ENCODE data around the gene MSANTD2. TPM values are rescaled to one million over a fixed set of nuclear protein-coding genes. Genes with fewer than 3 reads are reported as not detected.
A peak's percentile ranks its signal among the peaks of the same experiment; 100 is the strongest.

Gene MSANTD2
- total RNA-seq, 6 experiments from 2014 or later = 2.6 to 4.7 (median 3.6) TPM

GRCh38 chr11:124766156-124766555 is 34.0 kb downstream of the MSANTD2 start:
- no peaks in the 10 kb centered on the region for H3K9me3 ChIP-seq
- no peak for ATAC-seq
- WGBS (ENCODE audit: insufficient coverage, low coverage, low lambda C conversion rate, missing lambda C conversion rate) = 73% methylated on average over 2 of the region's 2 CpGs
- H3K4me3 ChIP-seq = no peak overlapping the region
- H3K36me3 ChIP-seq = peaks cover 0 to 14% (median 0%) of the 10 kb centered on the region in 4 donors
- no peak overlapping the region for H3K27ac ChIP-seq
- intact Hi-C loops (cut with DNase I) = no loop called here
- TF ChIP-seq POLR2A (IDR thresholded peaks at IDR 0.05) (no peak), CTCF (IDR thresholded peaks at IDR 0.05) (no peak)
- no peak for DNase-seq
- peaks cover 0 to 6% of the 10 kb centered on the region in 2 donors for H3K27me3 ChIP-seq
- H3K4me1 ChIP-seq = peaks cover 0 to 12% (median 3%) of the 10 kb centered on the region in 4 donors

- intact Hi-C loops (cut with DNase I) = loop anchor here (5.0 kb wide), 1 partner anchor 91 kb away; the partner anchor contains the start of genes SIAE (in 2 of the 2) and SPA17 (in 2 of the 2)
- TF ChIP-seq POLR2A (IDR thresholded peaks at IDR 0.05) (no peak), CTCF (IDR thresholded peaks at IDR 0.05) (peak; percentile 67 to 73 (median 70))
- Histone ChIP-seq H3K9me3 (no peaks in the 10 kb centered on the region), H3K27me3 (peaks cover 0 to 25% of the 10 kb centered on the region in 2 donors), H3K36me3 (peaks cover 0 to 14% (median 0%) of the 10 kb centered on the region in 4 donors), H3K4me1 (peaks cover 0 to 26% (median 5%) of the 10 kb centered on the region in 4 donors), H3K4me3 (peak overlapping the region; percentile 53 to 55 (median 54)), H3K27ac (peak overlapping the region in 2 of 3 donors; percentile 29 to 53)
- 4% methylated on average over 20 of the region's 21 CpGs for WGBS (ENCODE audit: insufficient coverage, low coverage, low lambda C conversion rate, missing lambda C conversion rate)
- DNase-seq (peak; percentile 82 to 88 (median 85)), ATAC-seq (peak; percentile 46 to 68 (median 55))
Measured at GRCh38 chr11:124763156-124763947, 36.9 kb downstream of the MSANTD2 start.

- Histone ChIP-seq H3K4me3 (peak overlapping the region; percentile 53 to 55 (median 54)), H3K9me3 (no peaks in the 10 kb centered on the region), H3K27me3 (peaks cover 0 to 25% of the 10 kb centered on the region in 2 donors), H3K27ac (peak overlapping the region; percentile 29 to 53 (median 36)), H3K4me1 (peaks cover 0 to 29% (median 5%) of the 10 kb centered on the region in 4 donors), H3K36me3 (peaks cover 0 to 14% (median 0%) of the 10 kb centered on the region in 4 donors)
- TF ChIP-seq POLR2A (IDR thresholded peaks at IDR 0.05) (no peak), CTCF (IDR thresholded peaks at IDR 0.05) (no peak)
- ATAC-seq (peak in 3 of 4 donors; percentile 4 to 16 (median 6)), DNase-seq (no peak)
- 0% methylated on average over 16 of the region's 45 CpGs for WGBS (ENCODE audit: insufficient coverage, low coverage, low lambda C conversion rate, missing lambda C conversion rate)
- intact Hi-C loops (cut with DNase I) = loop anchor here (5.0 kb wide), 1 partner anchor 90 kb away; the partner anchor contains the start of genes SIAE (in 2 of the 2) and SPA17 (in 2 of the 2)
Measured at GRCh38 chr11:124762624-124763155, 37.5 kb downstream of the MSANTD2 start.

DNA sequence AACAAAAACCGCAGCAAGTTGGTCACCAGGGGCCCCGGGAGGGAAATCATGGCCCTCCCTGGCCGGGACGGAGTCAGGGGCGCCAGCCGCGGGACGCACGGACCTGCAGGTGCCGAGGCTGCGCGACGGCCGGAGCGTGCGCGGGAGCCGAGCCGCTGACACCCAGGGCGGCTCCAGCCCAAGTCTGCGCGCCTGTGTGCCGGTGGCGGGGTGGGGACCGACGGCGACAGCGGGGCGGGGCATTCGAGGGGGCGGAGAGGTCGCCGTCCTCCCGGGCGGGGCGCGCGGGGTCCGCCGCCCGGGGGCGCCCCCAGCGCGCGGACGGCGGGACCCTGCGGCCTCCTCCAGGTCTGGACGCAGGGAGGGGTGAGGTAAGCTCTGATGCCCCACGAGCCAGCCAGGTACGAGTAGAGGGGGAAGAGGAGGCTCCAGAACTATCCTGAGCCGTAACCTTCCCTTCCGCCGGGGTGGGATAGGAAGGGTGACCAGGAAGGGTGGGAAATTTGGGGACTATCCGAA is 38.0 kb downstream of the MSANTD2 start, which contains the start of gene ESAM:
ESAM (minus strand) TSS at position 186 of the 519 bp plus-strand sequence; CDS start at position 50, 136 bp downstream.
- ATAC-seq = peak; percentile 56 to 69 (median 59)
- peak; percentile 50 for TF ChIP-seq POLR2A (IDR thresholded peaks at IDR 0.05)
- TF ChIP-seq CTCF (IDR thresholded peaks at IDR 0.05) = no peak
- peak in 2 of 3 donors; percentile 71 to 78 for DNase-seq
- 0% methylated on average over 6 of the region's 55 CpGs for WGBS (ENCODE audit: insufficient coverage, low coverage, low lambda C conversion rate, missing lambda C conversion rate)
- peak within 1 kb of the TSS; percentile 59 to 87 (median 67) for H3K27ac ChIP-seq
- peaks cover 0 to 9% (median 0%) of the 10 kb centered on the region in 4 donors for H3K36me3 ChIP-seq
- peak within 1 kb of the TSS; percentile 53 to 55 (median 54) for H3K4me3 ChIP-seq
- peaks cover 0 to 25% of the 10 kb centered on the region in 2 donors for H3K27me3 ChIP-seq
- H3K9me3 ChIP-seq = no peaks in the 10 kb centered on the region
- peaks cover 0 to 29% (median 5%) of the 10 kb centered on the region in 4 donors for H3K4me1 ChIP-seq
- intact Hi-C loops (cut with DNase I) = loop anchor here (5.0 kb wide), 1 partner anchor 90 kb away; the partner anchor contains the start of genes SIAE (in 2 of the 2) and SPA17 (in 2 of the 2)

All from right lobe of liver (tissue), 6 donors.